Activated effector memory CD4-positive, alpha-beta T cell treated with anti-CD3 and anti-CD28 coated beads, Interleukin-2, amount 50 U/mL, for 16 hours (primary cell): ENCODE results near the gene TMC7.
"Not testable (repeated sequence)": the region's sequence is repeated elsewhere in the genome, so short reads cannot be mapped to it uniquely, and the experiment has no call there.

Experiments
- DNase-seq: peaks from one replicate; pipeline ENCODE4 v3.0.0-alpha.2; 2020

The TMC7 gene

DNA sequence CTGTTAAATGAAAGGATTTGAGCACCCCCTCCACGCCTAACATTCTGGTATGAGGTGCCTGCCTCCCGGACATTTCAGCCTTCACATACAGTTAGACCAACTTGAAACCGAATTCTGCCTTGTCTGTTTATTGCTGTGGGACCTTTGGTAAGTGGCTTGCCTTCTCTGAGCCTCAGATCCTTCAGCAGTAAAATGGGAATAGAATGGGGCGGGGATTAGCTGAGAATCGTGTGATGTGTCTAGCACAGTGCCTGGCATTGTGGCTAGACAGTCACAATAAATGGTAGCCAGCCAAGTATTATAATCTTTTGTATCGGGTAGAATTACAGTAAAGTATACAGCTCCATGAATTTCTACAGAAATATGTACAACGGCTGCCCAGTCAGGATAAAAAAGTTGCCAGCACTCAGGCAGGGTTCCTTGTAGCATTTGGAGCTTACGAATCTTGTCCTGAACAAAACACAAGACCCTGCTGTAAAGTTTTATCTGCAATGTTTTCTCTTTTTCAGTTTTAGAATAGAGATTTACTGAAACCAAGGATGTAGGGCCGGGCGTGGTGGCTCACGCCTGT is 786 bp downstream of the TMC7 start:
- DNase-seq: no peak

DNA sequence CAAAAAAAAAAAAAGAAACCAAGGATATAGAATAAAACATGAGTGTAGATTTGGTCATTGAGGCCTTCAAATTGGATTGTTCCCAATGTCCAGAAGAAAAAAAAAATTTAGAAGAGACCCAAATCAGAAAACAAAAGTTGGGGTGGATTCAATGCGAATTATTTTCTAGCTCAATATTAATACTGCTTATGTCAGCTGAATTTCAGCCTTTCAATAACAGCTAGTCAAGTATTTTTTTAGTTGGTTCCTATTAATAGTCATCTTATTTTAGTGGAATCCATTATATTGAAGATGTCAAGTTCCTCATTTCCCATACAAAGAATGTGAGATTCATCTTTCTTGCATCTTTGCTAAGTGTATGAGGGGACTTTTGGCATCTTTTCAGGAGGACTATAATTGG is 1.5 kb downstream of the TMC7 start:
- DNase-seq: not testable (repeated sequence)

DNA sequence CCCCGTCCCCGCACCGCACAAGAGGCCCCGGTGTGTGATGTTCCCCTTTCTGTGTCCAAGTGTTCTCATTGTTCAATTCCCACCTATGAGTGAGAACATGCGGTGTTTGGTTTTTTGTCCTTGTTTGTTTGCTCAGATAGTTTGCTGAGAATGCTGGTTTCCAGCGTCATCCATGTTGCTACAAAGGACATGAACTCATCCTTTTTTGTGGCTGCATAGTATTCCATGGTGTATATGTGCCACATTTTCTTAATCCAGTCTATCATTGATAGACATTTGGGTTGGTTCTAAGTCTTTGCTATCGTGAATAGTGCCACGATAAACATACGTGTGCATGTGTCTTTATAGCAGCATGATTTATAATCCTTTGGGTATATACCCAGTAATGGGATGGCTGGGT is 8.0 kb downstream of the TMC7 start:
- not testable (repeated sequence) for DNase-seq

DNA sequence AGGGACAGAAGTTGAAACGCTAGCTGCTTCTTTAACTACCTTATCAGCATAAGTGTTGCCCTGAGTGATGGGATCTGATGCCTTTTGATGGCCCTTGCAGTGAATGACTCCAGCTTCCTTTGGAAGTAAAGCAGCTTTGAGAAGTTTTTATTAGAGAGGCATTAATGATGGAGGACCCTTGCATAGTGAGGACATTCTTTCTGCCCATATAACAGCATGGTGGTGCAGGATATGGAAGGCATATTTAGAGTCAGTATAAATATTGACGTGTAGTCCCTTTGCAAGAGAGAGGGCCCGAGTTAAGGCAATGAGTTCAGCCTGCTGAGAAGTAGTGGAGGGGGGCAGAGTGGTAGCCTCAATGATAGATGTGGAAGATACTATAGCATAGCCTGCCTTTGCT is 9.8 kb downstream of the TMC7 start:
- not testable (repeated sequence) for DNase-seq

DNA sequence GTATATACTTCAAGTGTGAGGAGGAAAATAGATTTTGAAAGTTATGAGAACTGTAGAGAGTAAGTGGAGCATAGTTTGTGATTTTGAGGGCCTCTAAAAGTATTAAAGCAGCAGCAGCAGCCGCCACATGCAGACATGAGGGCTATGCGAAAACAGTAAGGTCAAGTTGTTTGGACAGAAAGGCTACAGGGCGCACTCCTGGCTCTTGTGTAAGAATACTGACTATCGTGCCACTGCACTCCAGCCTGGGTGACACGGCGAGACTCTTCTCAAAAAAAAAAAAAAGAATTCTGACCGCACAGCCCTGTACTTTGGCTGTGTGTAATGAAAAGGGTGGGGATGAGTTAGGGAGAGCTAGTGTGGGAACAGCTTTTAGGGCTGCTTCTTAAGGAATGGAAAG is 10.4 kb downstream of the TMC7 start:
- not testable (repeated sequence) for DNase-seq

DNA sequence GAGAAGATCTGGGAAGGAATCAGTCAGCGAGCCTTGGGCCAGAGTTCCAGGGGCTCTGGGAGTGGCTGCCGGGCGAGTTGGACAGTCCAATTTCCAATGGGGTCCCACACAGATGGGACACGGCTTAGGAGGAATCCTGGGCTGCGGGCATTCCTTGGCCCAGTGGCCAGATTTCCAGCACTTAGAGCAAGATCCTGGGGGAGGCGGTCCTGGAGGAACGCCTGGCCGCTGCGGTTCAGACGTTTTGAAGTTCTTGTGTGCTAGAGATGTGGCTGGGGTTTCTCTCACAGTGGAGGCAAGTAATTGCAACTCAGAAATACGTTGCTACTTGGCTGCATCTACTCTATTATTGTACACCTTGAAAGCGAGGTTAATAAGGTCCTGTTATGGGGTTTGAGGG is 11.7 kb downstream of the TMC7 start:
- DNase-seq: not testable (repeated sequence)

DNA sequence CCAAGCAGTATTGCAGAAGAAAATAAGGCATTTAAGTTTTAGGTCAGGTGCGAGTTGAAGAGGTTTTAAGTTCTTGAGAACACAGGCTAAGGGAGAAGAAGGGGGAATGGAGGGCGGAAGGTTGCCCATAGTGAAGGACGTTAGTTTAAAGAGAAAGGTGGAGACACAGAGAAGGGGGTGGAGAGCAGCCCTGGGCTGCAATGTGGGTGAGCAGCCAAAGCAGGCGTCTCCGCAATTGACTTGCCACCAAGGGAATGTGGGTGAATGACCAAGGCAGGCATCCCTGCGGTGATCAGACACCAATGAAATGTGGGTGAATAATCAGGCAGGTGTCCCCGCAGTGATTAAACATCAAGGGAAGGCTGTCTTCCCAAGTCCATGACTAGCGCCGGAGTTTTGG is 12.8 kb downstream of the TMC7 start:
- DNase-seq: not testable (repeated sequence)

GRCh38 chr16:18997001-18997400 is 13.3 kb downstream of the TMC7 start:
- DNase-seq: not testable (repeated sequence)

DNA sequence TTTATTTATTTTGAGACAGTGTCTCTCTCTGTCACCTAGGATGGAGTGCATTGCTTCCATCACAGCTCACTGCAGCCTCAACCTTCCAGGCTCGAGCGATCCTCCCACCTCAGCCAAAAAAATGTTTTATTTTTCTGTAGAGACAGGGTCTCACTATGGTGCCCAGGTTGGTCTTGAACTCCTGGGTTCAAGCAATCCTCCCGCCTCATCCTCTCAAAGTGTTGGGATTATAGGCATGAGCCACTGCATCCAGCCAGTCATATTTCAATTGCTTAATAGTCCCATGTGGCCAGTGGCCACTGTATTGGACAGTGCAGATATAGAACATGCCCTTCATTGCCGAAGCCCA is 15.3 kb downstream of the TMC7 start:
- DNase-seq: peak; percentile 10

DNA sequence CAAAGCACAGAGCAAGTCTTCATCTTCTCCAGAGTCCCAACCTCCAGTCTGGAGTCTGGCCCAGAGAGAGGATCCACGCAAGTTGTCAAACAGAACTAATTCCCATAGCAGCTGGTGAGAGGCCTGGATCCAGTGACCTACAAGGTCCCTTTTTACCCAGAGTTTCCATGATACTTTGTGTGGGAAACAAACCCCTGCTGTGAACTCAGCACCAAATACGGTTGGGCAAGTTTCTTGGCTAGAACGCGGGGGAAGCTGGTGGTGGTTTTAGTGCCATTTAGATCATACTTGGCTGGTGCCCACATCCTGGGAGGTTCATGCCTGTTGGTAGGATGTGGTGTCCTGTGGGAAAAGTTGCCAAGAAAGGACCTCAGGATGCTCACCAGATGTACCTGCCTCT is 18.1 kb downstream of the TMC7 start:
- DNase-seq: peak; percentile 22

DNA sequence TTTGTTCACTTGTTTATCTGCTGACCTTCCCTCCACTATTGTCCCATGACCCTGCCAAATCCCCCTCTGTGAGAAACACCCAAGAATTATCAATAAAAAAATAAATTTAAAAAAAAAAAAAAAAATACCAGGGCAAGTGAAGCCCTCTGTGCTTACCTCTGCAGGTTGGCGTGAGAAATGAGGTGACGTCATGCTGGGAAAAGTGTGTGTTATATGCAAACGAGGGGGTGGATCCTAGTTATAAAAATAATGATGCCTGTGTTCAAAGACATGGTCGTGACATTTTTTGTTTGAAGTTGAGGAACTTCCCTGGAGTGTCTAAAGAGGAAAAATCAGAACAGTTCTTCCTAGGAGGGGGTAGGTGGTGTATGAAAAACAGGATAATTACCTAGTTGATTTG is 20.2 kb downstream of the TMC7 start:
- DNase-seq: no peak

DNA sequence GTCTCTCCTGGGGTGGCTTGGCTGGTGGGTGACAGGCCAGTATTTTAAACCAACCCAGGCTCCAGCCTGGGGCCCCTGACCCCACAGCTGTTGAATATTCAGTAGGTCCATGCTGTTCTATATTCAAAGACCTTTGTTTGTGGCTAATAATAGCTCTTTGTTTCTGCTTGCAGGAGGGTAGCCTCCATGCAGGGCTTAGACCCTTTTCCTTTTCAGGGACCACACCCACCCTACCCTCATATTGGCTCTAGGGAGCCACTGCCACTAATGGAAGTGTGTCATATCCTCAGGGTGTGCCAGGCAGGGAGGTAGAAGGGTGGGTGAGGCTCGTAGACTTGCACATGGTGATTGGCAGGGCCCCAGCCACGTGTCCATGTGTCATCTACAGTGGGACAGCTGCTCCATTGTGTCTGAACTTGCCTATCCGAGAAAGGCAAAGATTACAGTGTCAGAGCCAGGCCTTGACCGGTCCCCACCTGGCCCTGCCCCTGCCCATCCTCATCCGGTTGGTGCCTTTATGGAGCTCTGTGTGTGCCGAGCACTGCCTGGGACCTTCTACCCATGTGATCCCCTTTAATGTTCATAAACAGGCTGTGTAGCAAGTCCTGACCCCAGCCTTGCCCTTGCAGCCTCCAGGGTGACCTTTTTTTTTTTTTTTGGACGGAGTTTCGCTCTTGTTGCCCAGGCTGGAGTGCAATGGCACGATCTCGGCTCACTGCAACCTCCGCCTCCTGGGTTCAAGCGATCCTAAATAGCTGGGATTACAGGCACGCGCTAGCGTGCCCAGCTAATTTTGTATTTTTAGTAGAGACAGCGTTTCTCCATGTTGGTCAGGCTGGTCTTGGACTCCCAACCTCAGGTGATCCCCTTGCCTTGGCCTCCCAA is 22.1 kb downstream of the TMC7 start:
- no peak for DNase-seq

- peak; percentile 31 for DNase-seq
Measured at GRCh38 chr16:19006446-19007315, 22.9 kb downstream of the TMC7 start.

DNA sequence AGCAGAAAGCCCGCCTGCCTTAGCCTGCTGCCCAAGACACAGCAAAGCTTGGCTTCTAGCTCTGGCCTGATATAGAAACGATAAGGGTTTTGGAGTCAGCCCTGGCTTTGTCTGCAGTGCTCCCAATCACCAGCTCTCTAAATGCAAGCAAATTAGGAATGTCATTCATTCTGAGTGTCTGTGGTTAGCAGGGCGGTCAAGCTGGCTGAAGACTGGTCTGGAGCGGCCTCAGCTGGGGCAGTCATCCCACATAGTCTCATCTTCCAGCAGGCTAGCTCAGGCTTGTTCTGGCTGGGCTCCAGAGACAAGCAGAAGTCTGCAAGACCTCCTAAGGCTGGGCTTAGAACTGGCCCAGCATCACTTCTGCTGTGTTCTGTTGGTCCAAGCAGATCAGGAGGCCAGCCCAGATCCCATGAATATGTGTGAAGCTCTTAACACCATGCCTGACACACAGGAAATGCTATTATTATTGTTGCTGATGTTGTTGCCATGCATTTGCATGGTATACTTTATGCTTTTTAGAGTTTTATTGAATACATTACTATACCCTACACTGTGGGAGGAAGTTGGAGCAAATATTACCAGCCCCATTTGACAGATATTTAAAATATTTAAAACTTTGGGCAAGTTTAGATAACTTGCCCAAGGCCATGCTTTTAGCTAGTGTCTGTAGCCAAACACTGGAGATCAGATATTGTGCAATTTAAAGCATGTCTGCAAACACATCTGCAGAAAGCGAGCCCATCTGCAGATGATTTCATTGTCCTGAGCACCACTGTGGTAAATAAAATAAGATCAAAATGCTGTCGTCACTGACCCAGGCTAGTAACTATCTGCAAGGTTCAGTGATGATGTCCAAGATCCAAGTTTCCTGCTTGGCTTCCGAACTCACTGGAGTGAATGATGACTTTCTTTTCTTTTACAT is 24.8 kb downstream of the TMC7 start:
- peak; percentile 22 for DNase-seq

DNA sequence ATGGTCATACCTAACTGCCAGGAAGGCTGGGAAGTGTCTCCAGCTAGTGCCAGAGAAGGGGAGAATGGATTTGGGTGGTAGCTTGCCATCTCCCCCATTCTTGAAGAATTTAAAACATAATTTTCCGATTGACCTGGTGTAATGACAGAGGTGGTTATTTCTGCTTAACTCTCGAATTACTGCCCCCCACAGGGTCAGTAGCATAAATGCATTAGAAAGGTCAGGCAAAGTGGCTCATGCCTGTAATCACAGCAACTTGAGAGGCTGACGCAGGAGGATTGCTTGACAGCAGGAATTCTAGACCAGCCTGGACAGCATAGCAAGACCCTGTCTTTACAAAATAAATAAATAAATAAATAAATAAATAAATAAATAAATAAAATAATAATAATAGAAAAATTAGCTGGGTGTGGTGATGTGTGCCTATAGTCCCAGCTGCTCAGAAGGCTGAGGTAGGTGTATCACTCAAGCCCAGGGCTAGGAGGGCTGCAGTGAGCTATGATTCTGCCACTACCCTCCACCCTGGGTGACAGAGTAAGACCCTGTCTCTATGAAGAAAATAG is 27.5 kb downstream of the TMC7 start:
- no peak for DNase-seq

DNA sequence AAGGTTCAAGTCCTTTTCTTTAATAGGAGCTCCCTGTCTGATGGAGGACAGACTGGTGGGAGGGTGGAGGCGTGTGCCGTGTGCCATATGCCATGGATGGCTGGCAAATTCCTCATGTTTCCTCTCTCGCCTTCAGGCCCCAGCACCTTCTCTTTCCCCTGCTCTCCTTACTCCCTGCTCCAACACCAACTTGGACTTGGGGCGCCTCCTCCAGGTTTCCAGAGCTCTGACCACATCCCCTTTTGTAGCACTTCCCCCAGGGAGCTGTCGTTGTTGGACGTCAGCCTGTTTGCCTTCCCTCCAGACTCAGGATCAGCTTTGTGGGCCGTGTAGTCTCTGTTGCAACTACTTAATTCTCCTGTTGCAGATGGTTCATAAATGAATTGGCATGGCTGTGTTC is 30.7 kb downstream of the TMC7 start:
- no peak for DNase-seq

GRCh38 chr16:19017179-19017578 is 33.4 kb downstream of the TMC7 start:
- no peak for DNase-seq

DNA sequence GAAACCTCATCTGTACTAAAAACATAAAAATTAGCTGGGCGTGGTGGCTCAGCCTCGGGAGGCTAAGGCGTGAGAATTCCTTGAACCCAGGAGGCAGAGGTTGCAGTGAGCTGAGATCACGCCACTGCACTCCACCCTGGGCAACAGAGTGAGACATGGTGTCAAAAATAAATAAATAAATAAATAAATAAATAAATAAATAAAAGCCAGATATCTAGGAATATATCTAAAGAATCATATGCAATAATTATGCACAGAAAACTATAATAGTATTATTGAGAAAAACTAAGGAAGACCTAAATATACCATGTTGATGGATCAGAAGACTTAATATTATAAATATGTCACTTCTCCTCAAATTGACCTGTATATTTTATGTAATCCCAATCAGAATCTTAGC is 37.0 kb downstream of the TMC7 start:
- no peak for DNase-seq

DNA sequence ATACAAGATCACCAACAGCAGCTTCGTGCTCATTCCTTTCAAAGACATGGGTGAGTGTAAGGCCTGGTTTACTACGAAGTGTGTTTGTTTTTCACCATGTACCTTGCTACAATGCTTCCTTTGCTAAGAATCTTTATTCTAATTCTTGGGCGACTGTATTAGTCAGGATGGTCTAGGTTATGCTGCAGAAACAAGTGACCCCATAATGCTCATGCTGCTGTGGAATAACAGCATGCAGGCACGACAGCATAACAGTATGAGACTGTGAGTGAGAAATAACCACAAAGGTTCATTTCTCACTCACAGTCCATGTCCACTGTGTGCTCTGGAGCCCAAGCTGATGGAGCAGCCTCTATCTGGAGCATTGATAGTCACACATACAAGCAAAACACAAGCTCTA is 38.0 kb downstream of the TMC7 start:
- no peak for DNase-seq

DNA sequence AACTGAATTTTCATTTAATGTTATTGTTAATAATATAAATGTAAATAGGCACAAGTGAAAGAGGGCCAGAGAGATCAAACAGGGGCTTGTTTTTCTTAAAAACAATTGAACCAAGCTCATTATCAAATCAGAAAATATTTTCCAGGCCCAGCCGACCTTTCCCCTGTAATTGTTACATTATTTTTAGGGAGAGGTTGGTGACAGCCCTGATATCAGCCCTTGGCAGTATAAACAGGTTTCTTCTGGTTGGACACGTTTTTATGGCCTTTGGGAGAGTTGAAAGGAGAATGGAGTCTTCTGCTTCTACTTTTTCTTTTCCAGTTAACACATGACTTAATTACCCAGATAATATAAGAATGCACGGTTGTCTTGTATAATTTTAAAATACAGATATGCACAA is 43.7 kb downstream of the TMC7 start:
- no peak for DNase-seq

DNA sequence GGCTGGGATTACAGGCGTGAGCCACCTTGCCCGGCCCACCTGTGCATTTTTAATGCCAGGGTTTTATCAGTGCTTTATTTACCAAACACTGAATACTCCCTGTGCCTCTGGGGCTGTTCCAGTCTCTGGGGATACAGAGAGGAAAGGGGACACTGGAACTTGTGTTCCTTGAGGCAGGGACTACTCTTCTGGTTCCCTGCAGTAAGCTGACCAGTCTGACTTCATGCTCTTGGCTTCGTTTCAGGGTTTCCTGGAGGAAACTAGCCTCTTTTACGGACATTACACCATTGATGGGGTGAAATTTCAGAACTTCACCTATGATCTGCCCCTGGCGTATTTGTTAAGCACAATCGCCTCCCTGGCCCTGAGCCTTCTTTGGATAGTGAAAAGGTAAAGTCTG is 46.2 kb downstream of the TMC7 start:
- no peak for DNase-seq

DNA sequence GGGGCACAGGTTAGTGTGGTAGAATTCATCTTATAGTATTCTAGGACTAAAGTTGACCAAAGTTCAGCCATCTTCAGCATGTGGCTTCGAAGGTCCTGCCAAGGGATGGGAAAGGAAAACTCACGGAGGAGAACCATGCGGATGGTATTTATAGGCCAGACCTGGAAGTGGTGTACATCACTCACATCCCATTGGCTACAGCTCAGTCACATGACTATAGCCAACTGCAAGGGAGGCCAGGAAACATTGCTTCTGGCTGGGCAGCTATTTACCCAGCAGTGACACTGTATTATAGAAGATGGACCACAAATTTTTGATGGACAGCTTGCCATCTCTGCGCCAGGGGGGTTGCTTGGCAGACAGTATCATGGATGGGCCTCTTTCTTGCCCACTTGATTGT is 48.0 kb downstream of the TMC7 start:
- DNase-seq: no peak
